GM18951 (cell line): ENCODE results near the gene ARPC4.
"Not testable (repeated sequence)": the region's sequence is repeated elsewhere in the genome, so short reads cannot be mapped to it uniquely, and the experiment has no call there.

Experiments used
- POLR2A ChIP-seq: IDR thresholded peaks from 4 replicates; pipeline ENCODE4 v1.6.1; 2011; ENCODE audit warnings: mild to moderate bottlenecking; ENCODE audit not compliant: insufficient read length, insufficient read depth; ENCODE audit errors: extremely low read depth
- in situ Hi-C: fragments of 300-500 bp; cut with MboI; formaldehyde crosslinking; loops from one replicate; pipeline ENCODE4 v1.12.0; 2022; ENCODE audit warnings: low sequenced_read_pairs, mixed read lengths, inconsistent platforms; ENCODE audit not compliant: unreplicated experiment

Gene ARPC4

DNA sequence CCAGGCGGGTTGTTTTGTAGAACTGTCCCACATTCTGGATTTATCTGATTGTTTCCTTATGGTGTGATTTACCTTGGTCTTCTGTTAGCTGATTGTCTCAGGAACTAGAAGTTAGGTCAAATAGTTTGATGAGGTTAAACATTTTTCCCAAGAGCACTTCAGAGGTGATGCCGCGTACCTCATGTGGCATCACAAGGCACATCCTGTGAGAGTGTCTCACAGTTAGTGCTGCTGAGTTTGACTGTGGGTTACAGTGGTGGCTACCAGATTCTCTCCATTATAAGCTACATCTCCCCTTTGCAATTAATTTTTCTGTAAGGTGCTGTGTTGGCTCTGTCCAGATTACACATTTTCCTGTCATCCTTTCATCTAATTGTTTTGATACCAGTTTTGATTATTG is 38.4 kb downstream of the ARPC4 start:
- no peak for TF ChIP-seq POLR2A

DNA sequence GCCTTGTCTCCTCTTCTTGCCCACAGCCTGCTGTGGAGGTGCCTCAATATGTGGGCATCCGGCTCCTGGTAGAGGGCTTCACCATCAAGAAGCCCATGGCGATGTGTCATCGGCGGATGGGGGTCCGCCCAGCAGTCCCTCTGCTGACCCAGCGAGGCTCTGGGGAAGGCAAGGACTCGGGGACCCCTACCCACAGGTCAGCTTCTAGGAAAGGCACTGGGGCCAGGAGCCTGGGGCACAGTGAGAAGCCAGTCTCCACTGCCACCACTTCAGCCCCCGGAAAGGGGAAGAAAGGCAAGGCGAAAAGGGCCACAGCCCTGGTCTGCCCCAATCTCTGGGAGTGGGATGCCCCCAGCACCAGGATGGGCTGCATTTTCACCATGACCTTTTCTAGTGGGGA is 40.2 kb downstream of the ARPC4 start:
- no peak for TF ChIP-seq POLR2A
- in situ Hi-C loops = no loop called here

More for the DNA sequence above, 38.4 kb downstream of the ARPC4 start:
- in situ Hi-C loops = no loop called here

DNA sequence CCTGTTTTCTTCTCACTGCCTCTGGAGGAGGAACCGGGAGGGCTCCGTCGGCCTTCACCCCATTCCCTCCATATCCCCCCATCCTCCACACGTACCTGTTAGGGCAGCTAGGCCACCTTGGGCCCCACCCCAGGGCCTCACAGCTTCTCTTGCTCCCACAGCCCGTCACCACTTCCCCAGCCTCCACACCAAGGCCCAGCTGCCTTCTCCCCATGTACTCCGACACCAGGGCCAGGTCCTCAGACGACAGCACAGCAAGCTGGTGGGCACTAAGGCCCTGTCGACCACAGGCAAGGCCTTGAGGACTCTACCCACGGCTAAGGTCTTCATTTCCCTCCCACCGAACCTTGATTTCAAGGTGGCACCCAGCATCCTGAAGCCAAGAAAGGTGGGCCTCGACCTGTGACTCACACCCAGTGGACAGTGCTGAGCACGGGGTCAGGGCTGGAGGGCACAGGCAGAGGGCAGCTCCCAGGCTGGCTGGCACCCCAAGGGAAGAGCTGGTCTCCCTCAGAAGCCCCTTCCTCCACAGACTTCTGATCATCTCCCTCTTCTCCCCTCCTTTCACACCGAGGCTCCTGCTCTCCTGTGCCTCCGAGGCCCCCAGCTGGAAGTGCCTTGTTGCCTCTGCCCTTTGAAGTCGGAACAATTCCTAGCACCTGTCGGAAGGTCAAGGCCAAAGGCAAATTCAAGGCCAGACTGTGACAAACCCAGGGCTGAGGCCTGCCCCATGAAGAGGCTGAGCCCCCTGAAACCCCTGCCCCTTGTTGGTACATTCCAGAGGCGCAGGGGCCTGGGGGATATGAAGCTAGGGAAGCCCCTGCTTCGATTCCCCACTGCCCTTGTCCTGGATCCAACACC is 41.9 kb downstream of the ARPC4 start:
- in situ Hi-C loops = no loop called here

DNA sequence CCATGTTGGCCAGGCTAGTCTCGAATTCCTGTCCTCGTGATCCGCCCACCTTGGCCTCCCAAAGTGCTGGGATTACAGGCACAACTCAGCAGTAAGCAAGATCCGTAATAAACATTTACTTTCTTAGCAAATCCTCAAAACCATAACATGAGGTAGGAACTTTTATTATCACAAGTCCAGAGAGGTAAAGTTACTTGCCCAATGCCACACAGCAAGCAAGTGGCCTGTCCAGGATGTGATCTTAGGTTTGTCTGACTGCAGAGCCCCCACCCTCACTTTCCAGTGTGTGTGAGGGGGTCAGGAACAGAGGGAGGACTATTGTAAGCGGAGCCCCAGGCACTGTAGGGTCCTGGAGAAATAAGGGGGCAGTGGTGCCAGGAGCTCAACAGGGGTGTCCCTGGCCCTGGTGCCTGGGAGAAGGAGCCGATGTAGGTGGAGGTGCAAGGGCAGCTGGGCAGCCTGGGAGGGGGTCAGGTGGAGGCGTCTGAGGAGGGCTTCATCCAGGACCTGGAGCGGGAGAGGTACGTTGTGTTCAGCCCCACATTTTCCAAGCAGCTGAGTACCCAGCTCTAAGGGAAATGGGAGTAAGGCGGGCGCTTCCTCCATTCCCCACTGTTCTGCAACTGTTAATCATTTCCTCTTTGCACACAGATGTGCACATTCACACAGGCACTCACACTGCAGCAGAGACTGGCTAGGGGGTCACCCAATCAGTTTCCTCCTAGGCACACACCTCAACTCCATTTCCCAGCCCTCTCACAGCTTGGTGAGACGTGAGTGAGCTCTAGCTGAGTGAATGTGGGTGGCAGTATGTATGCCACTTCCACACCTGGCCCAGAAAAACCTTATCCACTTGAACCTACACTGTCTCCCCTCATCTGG is 45.1 kb downstream of the ARPC4 start:
- in situ Hi-C loops = no loop called here
- TF ChIP-seq POLR2A = no peak

More for the DNA sequence above, 41.9 kb downstream of the ARPC4 start:
- no peak for TF ChIP-seq POLR2A

DNA sequence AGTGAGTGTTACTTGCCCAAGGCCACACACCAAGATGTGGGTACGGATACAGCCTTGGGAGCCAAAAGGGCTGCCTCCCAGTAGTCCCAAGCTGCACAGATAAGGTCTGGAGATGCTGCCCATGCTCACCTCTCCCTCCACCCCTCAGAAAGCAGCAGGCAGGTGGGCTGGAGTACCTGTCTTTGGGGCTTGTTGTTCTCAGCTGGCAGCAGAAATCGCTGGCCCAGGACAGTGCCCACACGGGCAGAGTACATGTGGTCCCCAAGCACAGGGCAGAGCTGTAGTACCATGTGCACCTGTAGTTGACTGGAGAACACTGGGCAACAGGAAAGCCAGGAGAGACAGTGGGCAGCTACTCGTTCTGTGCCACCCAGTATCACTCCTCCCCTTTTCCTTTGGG is 46.0 kb downstream of the ARPC4 start:
- no peak for TF ChIP-seq POLR2A

DNA sequence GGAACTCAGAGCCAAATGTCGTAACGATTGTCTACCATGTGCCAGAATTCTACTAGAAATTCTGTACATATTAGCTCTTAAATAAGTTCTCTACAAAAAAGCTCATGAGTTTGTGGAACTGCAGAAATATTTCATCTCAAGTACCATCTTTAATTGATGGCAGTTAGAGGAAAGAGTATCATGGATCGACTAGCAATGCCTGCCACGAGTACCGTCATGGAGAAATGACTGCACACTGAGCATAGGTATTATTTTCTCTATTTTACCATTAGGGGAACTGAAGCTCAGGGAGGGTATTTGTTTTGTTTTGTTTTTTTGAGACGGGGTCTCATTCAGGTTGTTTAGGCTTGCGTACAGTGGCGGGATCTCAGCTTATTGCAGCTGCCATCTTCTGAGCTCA is 48.1 kb downstream of the ARPC4 start:
- no peak for TF ChIP-seq POLR2A
- in situ Hi-C loops = no loop called here

More for the DNA sequence above, 46.0 kb downstream of the ARPC4 start:
- in situ Hi-C loops = no loop called here

DNA sequence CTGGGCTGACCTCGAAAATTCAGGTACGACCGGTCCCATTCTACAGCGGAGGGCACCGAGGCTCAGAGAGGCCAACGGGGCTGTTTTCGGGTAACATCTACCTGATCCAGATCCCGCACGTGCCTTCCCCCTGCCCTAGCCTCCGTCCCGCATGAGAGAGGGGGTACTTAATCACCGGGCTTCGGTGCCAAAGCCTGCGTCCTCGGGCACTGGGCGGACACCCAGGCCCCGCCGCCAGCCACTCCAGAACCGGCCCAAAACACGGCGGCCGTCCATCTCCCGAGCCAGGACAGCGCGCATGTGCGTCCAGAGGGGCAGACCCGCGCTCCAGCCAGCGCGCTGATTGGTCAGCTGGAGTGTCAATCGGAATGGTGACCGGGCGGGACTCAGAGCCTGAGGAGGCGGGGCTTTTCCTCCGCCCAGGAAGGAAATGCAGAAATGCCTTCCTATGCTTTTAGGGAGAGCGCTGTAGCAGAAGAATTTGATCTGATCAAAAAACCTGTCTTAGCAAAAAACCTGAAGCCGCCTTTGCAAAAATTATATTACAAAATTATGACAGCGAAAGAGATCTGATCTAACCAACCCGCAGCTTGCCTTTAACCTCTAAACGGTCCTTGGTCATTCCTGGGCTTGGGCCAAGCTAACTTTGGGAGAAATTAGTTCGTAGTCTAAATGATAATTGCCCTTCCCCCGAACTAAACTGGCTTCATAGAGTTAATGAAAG is 51.0 kb downstream of the ARPC4 start, which contains the start of gene RPUSD3:
Gene RPUSD3 (minus strand): TSS at position 294 of the 724 bp plus-strand sequence. CDS start 18 bp downstream, at position 276.
- TF ChIP-seq POLR2A = peak; percentile 88
- in situ Hi-C loops = no loop called here

- in situ Hi-C loops = no loop called here
- TF ChIP-seq POLR2A = no peak
These were observed 53.3 kb downstream of the ARPC4 start for GRCh38 chr3:9846231-9846630.

DNA sequence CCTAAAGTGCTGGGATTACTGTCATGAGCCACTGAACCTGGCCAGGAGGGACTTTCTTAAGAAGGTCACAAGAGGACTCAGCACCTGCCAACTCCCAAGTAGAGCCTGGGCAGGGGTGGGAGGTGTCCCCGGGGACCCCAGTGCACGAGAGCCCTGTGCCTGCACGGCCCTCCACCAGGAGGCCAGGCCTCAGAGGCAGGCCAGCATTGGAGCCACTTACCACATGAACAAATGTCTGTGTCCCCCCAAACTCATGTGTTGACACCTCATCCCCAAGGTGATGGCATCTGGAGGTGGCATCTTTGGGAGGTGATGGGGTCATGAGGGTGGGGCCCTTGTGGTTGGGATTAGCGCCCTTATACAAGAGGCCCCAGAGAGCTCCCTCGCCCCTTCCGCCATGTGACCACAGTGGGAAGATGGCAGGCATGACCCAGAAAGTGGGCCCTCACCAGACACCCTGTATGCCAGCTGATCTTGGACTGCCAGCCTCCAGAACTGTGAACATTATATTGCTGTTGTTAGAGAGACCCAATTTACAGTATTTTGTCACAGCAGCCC is 54.1 kb downstream of the ARPC4 start:
- no peak for TF ChIP-seq POLR2A
- in situ Hi-C loops = no loop called here

DNA sequence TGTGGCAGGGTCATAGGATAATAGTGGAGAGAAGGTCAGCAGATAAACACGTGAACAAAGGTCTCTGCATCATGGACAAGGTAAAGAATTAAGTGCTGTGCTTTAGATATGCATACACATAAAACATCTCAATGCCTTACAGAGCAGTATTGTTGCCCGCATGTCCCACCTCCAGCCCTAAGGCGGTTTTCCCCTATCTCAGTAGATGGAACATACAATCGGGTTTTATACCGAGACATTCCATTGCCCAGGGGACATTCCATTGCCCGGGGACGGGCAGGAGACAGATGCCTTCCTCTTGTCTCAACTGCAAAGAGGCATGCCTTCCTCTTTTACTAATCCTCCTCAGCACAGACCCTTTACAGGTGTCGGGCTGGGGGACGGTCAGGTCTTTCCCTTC is 55.0 kb downstream of the ARPC4 start:
- in situ Hi-C loops = not testable (repeated sequence)

- in situ Hi-C loops = not testable (repeated sequence)
These were observed 56.0 kb downstream of the ARPC4 start for GRCh38 chr3:9848860-9849259.

GRCh38 chr3:9851383-9851782 is 58.5 kb downstream of the ARPC4 start:
- in situ Hi-C loops = not testable (repeated sequence)

- in situ Hi-C loops = not testable (repeated sequence)
These were observed 59.0 kb downstream of the ARPC4 start for GRCh38 chr3:9851926-9852325.
